Liver (tissue), 9 donors: ENCODE results near the gene TGFBR3L. TPM values are rescaled to one million over a fixed set of nuclear protein-coding genes. Genes with fewer than 3 reads are reported as not detected.

Experiments used
- DNase-seq: peaks from one replicate; pipeline ENCODE4 v3.0.0-alpha.2; 2017; ENCODE audit warnings: low spot score
- H3K27ac ChIP-seq, 2 donors: one replicate each; pipeline ENCODE4 v1.7.0; 2013; ENCODE audit warnings: inconsistent platforms in 2 of 2, low read length in 2 of 2, control low read depth in 1 of 2, low read depth in 1 of 2, mild to moderate bottlenecking in 1 of 2
- H3K27me3 ChIP-seq, 4 donors: one replicate each; pipeline versions ENCODE4 v1.6.1 to v1.7.0; 2013; ENCODE audit warnings: low read length in 3 of 4, inconsistent platforms in 1 of 4, mild to moderate bottlenecking in 1 of 4, moderate library complexity in 1 of 4; ENCODE audit not compliant: control insufficient read depth in 4 of 4, insufficient read depth in 4 of 4
- H3K36me3 ChIP-seq, 4 donors: one replicate each; pipeline versions ENCODE4 v1.6.1 to v1.7.0; 2013; ENCODE audit warnings: low read length in 3 of 4, mild to moderate bottlenecking in 3 of 4, low read depth in 1 of 4, moderate library complexity in 1 of 4; ENCODE audit not compliant: control insufficient read depth in 4 of 4, insufficient read depth in 3 of 4
- H3K4me1 ChIP-seq, 4 donors: one replicate each; pipeline versions ENCODE4 v1.6.1 to v1.7.0; 2013; ENCODE audit warnings: low read length in 3 of 4, mild to moderate bottlenecking in 3 of 4, moderate library complexity in 1 of 4; ENCODE audit not compliant: control insufficient read depth in 4 of 4, insufficient read depth in 4 of 4
- H3K4me3 ChIP-seq, 3 donors: one replicate each; pipeline versions ENCODE4 v1.6.1 to v1.7.0; 2013; ENCODE audit warnings: low read length in 3 of 3, control low read depth in 1 of 3, low read depth in 1 of 3, mild to moderate bottlenecking in 1 of 3
- H3K9ac ChIP-seq, 2 donors: one replicate each; pipeline ENCODE4 v1.7.0; 2013; ENCODE audit warnings: low read length in 2 of 2, mild to moderate bottlenecking in 2 of 2, moderate library complexity in 2 of 2, control low read depth in 1 of 2, low read depth in 1 of 2
- H3K9me3 ChIP-seq, 4 donors: one replicate each; pipeline versions ENCODE4 v1.6.1 to v1.7.0; 2013; ENCODE audit warnings: low read length in 3 of 4; ENCODE audit not compliant: control insufficient read depth in 4 of 4
- FOXA1 ChIP-seq: IDR thresholded peaks from 2 replicates; pipeline ENCODE4 v1.6.1; 2016; ENCODE audit warnings: antibody characterized with exemption
- FOXA2 ChIP-seq: IDR thresholded peaks from 2 replicates; pipeline ENCODE4 v1.6.1; 2016; ENCODE audit warnings: antibody characterized with exemption
- GABPA ChIP-seq, 2 donors: IDR thresholded peaks in 1 of 2; conservative IDR thresholded peaks in 1 of 2; 2 replicates each; pipeline ENCODE4 v1.6.1; 2016; ENCODE audit warnings: antibody characterized with exemption in 2 of 2, mild to moderate bottlenecking in 1 of 2, moderate library complexity in 1 of 2
- HNF4A ChIP-seq, 2 donors: conservative IDR thresholded peaks; 2 replicates each; pipeline ENCODE4 v1.6.1; 2016; ENCODE audit warnings: antibody characterized with exemption in 2 of 2, mild to moderate bottlenecking in 2 of 2
- JUND ChIP-seq, 2 donors: IDR thresholded peaks; 2 replicates each; pipeline ENCODE4 v1.6.1; 2016; ENCODE audit warnings: antibody characterized with exemption in 2 of 2
- NR2F2 ChIP-seq: IDR thresholded peaks from 2 replicates; pipeline ENCODE4 v1.6.1; 2016; ENCODE audit warnings: antibody characterized with exemption
- RAD21 ChIP-seq, 2 donors: IDR thresholded peaks; 2 replicates each; pipeline ENCODE4 v1.6.1; 2016; ENCODE audit warnings: antibody characterized with exemption in 2 of 2, mild to moderate bottlenecking in 2 of 2
- RXRA ChIP-seq, 2 donors: IDR thresholded peaks; 2 replicates each; pipeline ENCODE4 v1.6.1; 2017 to 2018; ENCODE audit warnings: antibody characterized with exemption in 2 of 2, mild to moderate bottlenecking in 1 of 2
- SP1 ChIP-seq: IDR thresholded peaks from 2 replicates; pipeline ENCODE4 v1.6.1; 2018; ENCODE audit warnings: antibody characterized with exemption, mild to moderate bottlenecking
- TAF1 ChIP-seq: conservative IDR thresholded peaks from 2 replicates; pipeline ENCODE4 v1.6.1; 2016; ENCODE audit warnings: antibody characterized with exemption, mild to moderate bottlenecking
- WGBS: extraction: QIAGEN DNeasy Blood & Tissue Kit; methylation state at CpG from one replicate; pipeline ENCODE4 v1.1.7; 2013; 5-methylcytosine and 5-hydroxymethylcytosine counted together
- polyA plus RNA-seq, 2 donors: library from polyadenylated mRNA; stranded (reverse) in 1 of 2; unstranded in 1 of 2; fragments of 200-250 nt in 1 of 2; fragments of >200 nt in 1 of 2; fragmentation: Nextera tagmentation in 1 of 2; extraction: Ambion mirVana in 1 of 2; gene quantifications; one replicate each; pipeline versions ENCODE4 v1.2.1 to v1.2.3, GENCODE V29; 2013 to 2015
- total RNA-seq, 2 donors: library from RNA; depleted of rRNA; stranded (reverse); fragments of >200 nt; gene quantifications; one replicate each; pipeline ENCODE4 v1.2.3, GENCODE V29; 2014
- TF ChIP-seq, protein P1 (sequence below): fragments of 150-350 bp; IDR thresholded peaks from 2 replicates; pipeline ENCODE4 v1.5.1; 2017; ENCODE audit warnings: improper control_type of control experiment, low read depth, low read length; ENCODE audit not compliant: missing input control
- TF ChIP-seq, protein P2 (sequence below): IDR thresholded peaks from 2 replicates; pipeline ENCODE4 v1.6.1; 2016; ENCODE audit warnings: antibody characterized with exemption
- donor health status: healthy.
- donor health status: healthy.
- donor health status: healthy.
- donor health status: healthy.
- donor health status: healthy.

Gene TGFBR3L
- total and polyA plus RNA-seq, 4 donors = 0.32 to 2.5 (median 0.36) TPM; not detected in 1

DNA sequence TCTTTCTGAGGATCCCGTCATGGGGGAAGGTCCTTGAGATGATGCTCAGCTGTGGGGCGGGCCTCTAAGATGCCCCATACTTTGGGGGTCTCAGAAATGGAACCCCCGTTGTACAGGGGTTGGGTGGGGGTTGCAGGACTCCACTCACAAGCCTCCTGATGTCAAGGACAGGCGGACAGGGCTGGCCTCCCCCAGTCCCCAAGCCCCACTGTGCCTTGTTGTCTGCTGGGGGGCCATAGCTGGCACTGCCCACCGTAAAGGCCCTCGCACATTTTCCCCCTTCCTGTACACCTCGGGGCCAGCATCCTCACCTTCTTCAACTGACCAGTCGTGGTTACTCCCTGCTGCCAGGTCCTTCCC lies 8.2 kb downstream of the TGFBR3L start:
- H3K27ac ChIP-seq = no peak overlapping the region

DNA sequence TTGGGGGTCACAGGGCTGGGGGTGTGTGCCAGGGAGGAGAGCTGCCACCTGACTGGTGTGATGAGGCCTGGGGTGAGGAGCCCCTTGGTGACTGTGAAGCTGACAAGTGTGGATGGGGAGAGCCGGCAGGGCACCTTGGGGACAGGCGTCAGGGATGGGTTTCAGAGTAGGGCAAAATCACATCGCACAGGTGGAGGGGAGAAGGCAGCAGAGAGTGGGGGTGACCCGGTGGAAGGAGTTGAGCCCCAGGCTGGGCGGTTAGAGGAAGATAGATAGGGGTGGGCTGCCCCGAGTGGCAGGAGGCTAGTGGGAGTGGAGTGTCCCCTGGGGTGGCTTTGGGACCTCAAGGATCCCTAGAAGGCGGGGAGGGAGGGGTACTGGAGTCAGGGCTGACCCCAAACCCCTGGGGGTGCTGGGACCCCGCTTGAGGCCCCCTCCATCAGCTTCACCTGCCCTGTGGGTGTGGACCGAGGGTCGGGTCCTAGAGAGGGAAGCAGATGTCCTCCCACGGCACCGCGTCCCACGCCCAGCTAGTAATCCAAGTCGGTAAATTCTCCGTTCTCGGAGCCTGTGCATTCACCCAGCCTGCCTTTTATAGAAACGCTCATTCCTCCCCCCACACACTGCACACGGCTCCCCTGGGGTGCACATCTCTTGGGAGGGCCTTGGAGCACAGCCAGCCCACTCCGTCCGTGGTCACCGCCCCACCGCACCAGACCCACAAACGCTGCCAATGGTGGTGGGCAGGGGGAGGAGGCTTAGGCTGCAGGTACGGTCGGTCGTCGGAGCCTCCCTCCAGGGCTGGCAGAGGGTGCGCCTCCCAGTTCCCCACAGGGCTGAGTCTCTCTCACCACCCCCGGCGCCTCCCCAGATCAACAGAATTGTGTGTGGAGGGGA lies 8.9 kb downstream of the TGFBR3L start:
- Histone ChIP-seq H3K4me1 (peaks cover 16 to 36% (median 25%) of the 10 kb centered on the region in 4 donors), H3K9me3 (no peaks in the 10 kb centered on the region), H3K9ac (no peak overlapping the region), H3K4me3 (no peak overlapping the region), H3K27ac (no peak overlapping the region), H3K36me3 (peaks cover 0 to 12% (median 5%) of the 10 kb centered on the region in 4 donors), H3K27me3 (no peaks in the 10 kb centered on the region)
- no peak for DNase-seq
- TF ChIP-seq FOXA1 (no peak), RAD21 (IDR thresholded peaks at IDR 0.05) (no peak), TAF1 (no peak), HNF4A (conservative IDR thresholded peaks at IDR 0.05) (no peak)
- TF ChIP-seq, protein P1, sequence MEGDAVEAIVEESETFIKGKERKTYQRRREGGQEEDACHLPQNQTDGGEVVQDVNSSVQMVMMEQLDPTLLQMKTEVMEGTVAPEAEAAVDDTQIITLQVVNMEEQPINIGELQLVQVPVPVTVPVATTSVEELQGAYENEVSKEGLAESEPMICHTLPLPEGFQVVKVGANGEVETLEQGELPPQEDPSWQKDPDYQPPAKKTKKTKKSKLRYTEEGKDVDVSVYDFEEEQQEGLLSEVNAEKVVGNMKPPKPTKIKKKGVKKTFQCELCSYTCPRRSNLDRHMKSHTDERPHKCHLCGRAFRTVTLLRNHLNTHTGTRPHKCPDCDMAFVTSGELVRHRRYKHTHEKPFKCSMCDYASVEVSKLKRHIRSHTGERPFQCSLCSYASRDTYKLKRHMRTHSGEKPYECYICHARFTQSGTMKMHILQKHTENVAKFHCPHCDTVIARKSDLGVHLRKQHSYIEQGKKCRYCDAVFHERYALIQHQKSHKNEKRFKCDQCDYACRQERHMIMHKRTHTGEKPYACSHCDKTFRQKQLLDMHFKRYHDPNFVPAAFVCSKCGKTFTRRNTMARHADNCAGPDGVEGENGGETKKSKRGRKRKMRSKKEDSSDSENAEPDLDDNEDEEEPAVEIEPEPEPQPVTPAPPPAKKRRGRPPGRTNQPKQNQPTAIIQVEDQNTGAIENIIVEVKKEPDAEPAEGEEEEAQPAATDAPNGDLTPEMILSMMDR = no peak
- TF ChIP-seq, protein P2, sequence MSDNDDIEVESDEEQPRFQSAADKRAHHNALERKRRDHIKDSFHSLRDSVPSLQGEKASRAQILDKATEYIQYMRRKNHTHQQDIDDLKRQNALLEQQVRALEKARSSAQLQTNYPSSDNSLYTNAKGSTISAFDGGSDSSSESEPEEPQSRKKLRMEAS = no peak
- WGBS = 90% methylated on average over 31 of the region's 31 CpGs

More for the DNA sequence above, 8.2 kb downstream of the TGFBR3L start:
- peaks cover 18 to 43% (median 29%) of the 10 kb centered on the region in 4 donors for H3K4me1 ChIP-seq
- TF ChIP-seq JUND (IDR thresholded peaks at IDR 0.05) (no peak), NR2F2 (no peak), RXRA (IDR thresholded peaks at IDR 0.05) (no peak), GABPA (IDR thresholded peaks at IDR 0.05 in 1 of 2, conservative IDR thresholded peaks at IDR 0.05 in 1 of 2) (no peak), SP1 (no peak)
- no peak overlapping the region for H3K4me3 ChIP-seq
- H3K36me3 ChIP-seq = peaks cover 0 to 12% (median 5%) of the 10 kb centered on the region in 4 donors
- no peaks in the 10 kb centered on the region for H3K9me3 ChIP-seq
- no peaks in the 10 kb centered on the region for H3K27me3 ChIP-seq
- DNase-seq = no peak
- WGBS = 92% methylated on average over 8 of the region's 8 CpGs
- H3K9ac ChIP-seq = no peak overlapping the region

DNA sequence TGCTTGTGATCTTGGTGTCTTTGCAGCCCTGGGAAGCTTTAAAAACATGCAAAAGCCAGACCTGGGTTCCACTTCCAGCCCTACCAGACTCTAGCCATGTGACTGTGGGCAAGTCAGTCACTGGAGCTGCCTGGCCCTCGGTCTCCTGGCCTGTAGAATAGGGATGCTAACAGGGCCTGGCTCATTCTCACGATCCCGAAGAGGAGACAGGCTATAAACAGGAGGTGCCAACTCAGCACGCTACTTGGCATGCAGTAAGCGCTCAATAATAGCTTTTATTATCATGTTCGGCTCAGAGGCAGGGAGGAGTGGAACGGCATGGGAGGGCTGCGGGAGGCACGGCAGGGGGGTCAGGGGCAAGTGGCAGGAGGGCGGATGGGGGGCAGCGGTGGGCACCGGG lies 9.6 kb downstream of the TGFBR3L start:
- H3K27ac ChIP-seq = no peak overlapping the region
- no peak for DNase-seq
- WGBS = 79% methylated on average over 12 of the region's 12 CpGs
- H3K4me3 ChIP-seq = no peak overlapping the region
- H3K27me3 ChIP-seq = no peaks in the 10 kb centered on the region
- H3K36me3 ChIP-seq = peaks cover 0 to 12% (median 5%) of the 10 kb centered on the region in 4 donors
- TF ChIP-seq JUND (IDR thresholded peaks at IDR 0.05) = no peak
- TF ChIP-seq, protein P2 = no peak
- TF ChIP-seq, protein P1 = no peak
- TF ChIP-seq FOXA2 = no peak
- no peak for TF ChIP-seq NR2F2
- no peak for TF ChIP-seq HNF4A (conservative IDR thresholded peaks at IDR 0.05)
- TF ChIP-seq GABPA (IDR thresholded peaks at IDR 0.05 in 1 of 2, conservative IDR thresholded peaks at IDR 0.05 in 1 of 2) = no peak
- no peak overlapping the region for H3K9ac ChIP-seq
- no peaks in the 10 kb centered on the region for H3K9me3 ChIP-seq
- peaks cover 13 to 30% (median 21%) of the 10 kb centered on the region in 4 donors for H3K4me1 ChIP-seq
